PC-9 (cell line): ENCODE data around the gene AMELX. TPM values are rescaled to one million over a fixed set of nuclear protein-coding genes. Genes with fewer than 3 reads are reported as not detected.

Source experiments
- BruUV-seq: library from RNA; stranded (reverse); fragments of 400-500 nt; replicated peaks from 2 replicates; lab custom pipeline; 2021; lab: Mats Ljungman, UMichigan
- CTCF ChIA-PET: fragments of 300-600 bp; sonication (Branson Sonifier 250); formaldehyde crosslinking; loops from one replicate; lab custom pipeline; 2022; ENCODE audit warnings: antibody characterized with exemption; lab: Charles Lee
- POLR2A ChIA-PET: fragments of 300-600 bp; sonication (Branson Sonifier 250); formaldehyde crosslinking; loops from one replicate; lab custom pipeline; 2022; ENCODE audit warnings: antibody characterized with exemption; ENCODE audit not compliant: unreplicated experiment; lab: Charles Lee
- DNase-seq, 2 experiments: peaks; one replicate each; pipeline versions ENCODE4 v3.0.0 to v3.0.0-alpha.2; 2015 to 2022; ENCODE audit warnings: mixed read lengths in 1 of 2
- H2AFZ ChIP-seq: fragments of 200-600 bp; sonication (generic); 2 replicates; pipeline ENCODE4 v1.8.1; 2017; ENCODE audit warnings: antibody characterized with exemption
- H3F3A ChIP-seq: fragments of 200-600 bp; sonication (generic); 2 replicates; pipeline ENCODE4 v1.8.1; 2017; ENCODE audit warnings: antibody characterized with exemption, mild to moderate bottlenecking, low read depth; ENCODE audit not compliant: insufficient read depth
- H3K27ac ChIP-seq: fragments of 200-600 bp; sonication (generic); 2 replicates; pipeline ENCODE4 v1.6.1; 2016; ENCODE audit warnings: mixed run types
- H3K27me3 ChIP-seq: fragments of 200-600 bp; sonication (generic); 2 replicates; pipeline ENCODE4 v1.6.1; 2016; ENCODE audit warnings: low read depth, mixed run types; ENCODE audit not compliant: insufficient read depth
- H3K36me3 ChIP-seq: fragments of 200-600 bp; sonication (generic); 2 replicates; pipeline ENCODE4 v1.6.1; 2016; ENCODE audit warnings: low read depth, mixed run types
- H3K4me1 ChIP-seq: fragments of 200-600 bp; sonication (generic); replicated peaks from 2 replicates; pipeline ENCODE4 v1.6.1; 2016; ENCODE audit warnings: mixed run types; ENCODE audit not compliant: insufficient read depth
- H3K4me2 ChIP-seq: fragments of 200-600 bp; sonication (generic); 2 replicates; pipeline ENCODE4 v1.6.1; 2017; ENCODE audit warnings: mixed run types
- H3K4me3 ChIP-seq: fragments of 200-600 bp; sonication (generic); 2 replicates; pipeline ENCODE4 v1.6.1; 2016; ENCODE audit warnings: mixed run types
- H3K79me2 ChIP-seq: fragments of 200-600 bp; sonication (generic); 2 replicates; pipeline ENCODE4 v1.6.1; 2017; ENCODE audit warnings: low read depth, mixed run types
- H3K9me2 ChIP-seq: fragments of 200-600 bp; sonication (generic); 2 replicates; pipeline ENCODE4 v1.8.1; 2017; ENCODE audit warnings: mild to moderate bottlenecking; ENCODE audit not compliant: insufficient read depth
- H3K9me3 ChIP-seq: fragments of 200-600 bp; sonication (generic); 2 replicates; pipeline ENCODE4 v1.8.1; 2016; ENCODE audit warnings: low read depth; ENCODE audit not compliant: insufficient read depth
- H4K20me1 ChIP-seq: fragments of 200-600 bp; sonication (generic); 2 replicates; pipeline ENCODE4 v1.8.1; 2017; ENCODE audit not compliant: insufficient read depth
- CTCF ChIP-seq: fragments of 200-600 bp; sonication (generic); conservative IDR thresholded peaks from 2 replicates; pipeline ENCODE4 v1.6.1; 2017; ENCODE audit warnings: mixed run types, antibody characterized with exemption, mild to moderate bottlenecking, moderate library complexity
- EZH2 ChIP-seq: fragments of 200-600 bp; sonication (generic); IDR thresholded peaks from 2 replicates; pipeline ENCODE4 v1.8.0; 2017; ENCODE audit warnings: antibody characterized with exemption, low read depth
- intact Hi-C: fragments of 100-400 bp; cut with micrococcal nuclease; formaldehyde crosslinking; loops from one replicate; pipeline ENCODE4 v1.10.0; 2022; ENCODE audit not compliant: unreplicated experiment
- microRNA-seq: library from miRNA; unstranded; fragments of <30 nt; microRNA quantifications from one replicate; pipeline ENCODE4 v1.2.0, GENCODE V29; 2021; ENCODE audit warnings: borderline number of aligned reads, borderline replicate concordance
- total RNA-seq: library from RNA; stranded (reverse); gene quantifications from 2 replicates; pipeline ENCODE4 v1.2.3, GENCODE V29; 2021

AMELX gene
- total RNA-seq, 1 experiment from 2014 or later = not detected

GRCh38 chrX:11349020-11349419, 55.8 kb downstream of the AMELX start:
- intact Hi-C loops = no loop called here
- Histone ChIP-seq H3K9me2 (no peaks in the 10 kb centered on the region), H2AFZ (no peak overlapping the region), H4K20me1 (no peaks in the 10 kb centered on the region), H3K79me2 (no peaks in the 10 kb centered on the region), H3K4me1 (no peaks in the 10 kb centered on the region), H3K27me3 (no peaks in the 10 kb centered on the region), H3K36me3 (no peaks in the 10 kb centered on the region), H3F3A (no peaks in the 10 kb centered on the region), H3K27ac (no peak overlapping the region), H3K4me2 (no peak overlapping the region), H3K9me3 (no peaks in the 10 kb centered on the region), H3K4me3 (no peak overlapping the region)
- DNase-seq = no peak
- ChIA-PET CTCF (no interaction called here), POLR2A (no interaction called here)
- no peak for TF ChIP-seq CTCF
- no peak for TF ChIP-seq EZH2
- no TSS peak for BruUV-seq

GRCh38 chrX:11349661-11350337, 56.6 kb downstream of the AMELX start:
- POLR2A ChIA-PET = no interaction called here
- no TSS peak for BruUV-seq
- H3K36me3 ChIP-seq = no peaks in the 10 kb centered on the region
- H2AFZ ChIP-seq = no peak overlapping the region
- intact Hi-C loops = no loop called here
- H4K20me1 ChIP-seq = no peaks in the 10 kb centered on the region
- no peaks in the 10 kb centered on the region for H3K4me1 ChIP-seq
- CTCF ChIA-PET = no interaction called here
- no peak overlapping the region for H3K27ac ChIP-seq
- no peak for DNase-seq
- no peaks in the 10 kb centered on the region for H3K27me3 ChIP-seq
- H3K79me2 ChIP-seq = no peaks in the 10 kb centered on the region
- no peak overlapping the region for H3K4me3 ChIP-seq
- H3K9me2 ChIP-seq = no peaks in the 10 kb centered on the region
- no peaks in the 10 kb centered on the region for H3K9me3 ChIP-seq
- TF ChIP-seq EZH2 = no peak
- H3K4me2 ChIP-seq = no peak overlapping the region
- no peaks in the 10 kb centered on the region for H3F3A ChIP-seq

Small RNA genes within 50 kb of the gene (microRNA-seq; reads per million reads assigned to microRNA genes)
- gene MIR548AX = not detected

Other genes with a start within 250 kb of the AMELX start
- gene HCCS, start 182.1 kb upstream of the AMELX start, total RNA-seq = 30.4 and 38.5 TPM in 2 replicates